Measurements from ENCODE around the gene PRRT1B. TPM values are rescaled to one million over a fixed set of nuclear protein-coding genes. Genes with fewer than 3 reads are reported as not detected.

PRRT1B gene
- total and polyA plus RNA-seq, 4 experiments from 2014 or later: not detected

Other genes with a start within 250 kb of the PRRT1B start
- gene PRRC2B, start 151.4 kb upstream of the PRRT1B start, total RNA-seq: 100 to 1,000 TPM; 335 to 343 TPM
- 10 to 100 TPM in 1 of 2 donors, 1 to 10 TPM in 1; 2.7 to 46.9 TPM for gene PRRC2B, start 151.4 kb upstream of the PRRT1B start, polyA plus RNA-seq
- 10 to 100 TPM; 52.1 to 58.5 TPM for gene POMT1, start 42.6 kb upstream of the PRRT1B start, total RNA-seq
- 10 to 100 TPM; 15.6 to 17.4 TPM for gene POMT1, start 42.6 kb upstream of the PRRT1B start, polyA plus RNA-seq
- gene UCK1, start 14.3 kb upstream of the PRRT1B start, total RNA-seq: 10 to 100 TPM; 36.1 to 39.7 TPM
- 10 to 100 TPM; 25.8 to 26.8 TPM for gene UCK1, start 14.3 kb upstream of the PRRT1B start, polyA plus RNA-seq
- 100 to 1,000 TPM; 129 to 149 TPM for gene RAPGEF1, start 194.6 kb downstream of the PRRT1B start, total RNA-seq
- 10 to 100 TPM in 1 of 2 donors, 1 to 10 TPM in 1; 1.5 to 23.0 TPM for gene RAPGEF1, start 194.6 kb downstream of the PRRT1B start, polyA plus RNA-seq